Measurements from ENCODE around the gene FBXW5. TPM values are rescaled to one million over a fixed set of nuclear protein-coding genes. Genes with fewer than 3 reads are reported as not detected.

FBXW5 gene
- total RNA-seq, 1 experiment from 2014 or later = 50.8 TPM

DNA sequence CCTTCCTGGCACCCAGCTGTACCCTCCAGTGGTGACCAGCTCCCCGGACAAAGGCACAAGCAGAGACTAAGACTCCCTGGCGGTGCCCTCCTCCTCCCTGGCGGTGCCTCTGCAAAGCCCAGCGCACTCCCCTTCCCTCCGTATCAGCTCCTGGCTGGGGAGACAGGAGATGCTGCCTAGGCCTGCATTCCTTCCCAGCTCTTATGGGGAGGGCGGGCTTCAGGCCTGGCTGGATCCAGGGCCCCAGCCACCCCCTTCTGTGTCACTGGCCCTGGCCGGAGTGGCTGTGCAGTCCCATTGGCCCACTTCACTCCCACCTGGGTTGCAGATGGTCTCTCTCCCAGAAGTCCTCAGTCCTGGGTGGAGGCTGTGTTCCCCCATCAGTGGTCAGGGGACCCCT is 13.9 kb upstream of the FBXW5 start:
- TF ChIP-seq, protein P1, sequence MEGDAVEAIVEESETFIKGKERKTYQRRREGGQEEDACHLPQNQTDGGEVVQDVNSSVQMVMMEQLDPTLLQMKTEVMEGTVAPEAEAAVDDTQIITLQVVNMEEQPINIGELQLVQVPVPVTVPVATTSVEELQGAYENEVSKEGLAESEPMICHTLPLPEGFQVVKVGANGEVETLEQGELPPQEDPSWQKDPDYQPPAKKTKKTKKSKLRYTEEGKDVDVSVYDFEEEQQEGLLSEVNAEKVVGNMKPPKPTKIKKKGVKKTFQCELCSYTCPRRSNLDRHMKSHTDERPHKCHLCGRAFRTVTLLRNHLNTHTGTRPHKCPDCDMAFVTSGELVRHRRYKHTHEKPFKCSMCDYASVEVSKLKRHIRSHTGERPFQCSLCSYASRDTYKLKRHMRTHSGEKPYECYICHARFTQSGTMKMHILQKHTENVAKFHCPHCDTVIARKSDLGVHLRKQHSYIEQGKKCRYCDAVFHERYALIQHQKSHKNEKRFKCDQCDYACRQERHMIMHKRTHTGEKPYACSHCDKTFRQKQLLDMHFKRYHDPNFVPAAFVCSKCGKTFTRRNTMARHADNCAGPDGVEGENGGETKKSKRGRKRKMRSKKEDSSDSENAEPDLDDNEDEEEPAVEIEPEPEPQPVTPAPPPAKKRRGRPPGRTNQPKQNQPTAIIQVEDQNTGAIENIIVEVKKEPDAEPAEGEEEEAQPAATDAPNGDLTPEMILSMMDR (IDR thresholded peaks at IDR 0.05; ENCODE audit: unreplicated experiment) = no peak
- Mint-ChIP-seq H3K4me3 (ENCODE audit: low read depth, unreplicated experiment) (no peak overlapping the region), H3K27ac (ENCODE audit: unreplicated experiment) (no peak overlapping the region), H3K27me3 (ENCODE audit: unreplicated experiment) (no peaks in the 10 kb centered on the region), H3K4me1 (ENCODE audit: low read depth, unreplicated experiment) (no peaks in the 10 kb centered on the region), H3K9me3 (ENCODE audit: low read depth, unreplicated experiment) (no peaks in the 10 kb centered on the region), H3K36me3 (ENCODE audit: insufficient read depth, unreplicated experiment) (peaks cover 3% of the 10 kb centered on the region)
- no TSS peak for BruUV-seq (replicated peaks)
- intact Hi-C loops (cut with micrococcal nuclease; ENCODE audit: unreplicated experiment) = no loop called here
- CTCF ChIA-PET = no interaction called here
- DNase-seq = no peak

DNA sequence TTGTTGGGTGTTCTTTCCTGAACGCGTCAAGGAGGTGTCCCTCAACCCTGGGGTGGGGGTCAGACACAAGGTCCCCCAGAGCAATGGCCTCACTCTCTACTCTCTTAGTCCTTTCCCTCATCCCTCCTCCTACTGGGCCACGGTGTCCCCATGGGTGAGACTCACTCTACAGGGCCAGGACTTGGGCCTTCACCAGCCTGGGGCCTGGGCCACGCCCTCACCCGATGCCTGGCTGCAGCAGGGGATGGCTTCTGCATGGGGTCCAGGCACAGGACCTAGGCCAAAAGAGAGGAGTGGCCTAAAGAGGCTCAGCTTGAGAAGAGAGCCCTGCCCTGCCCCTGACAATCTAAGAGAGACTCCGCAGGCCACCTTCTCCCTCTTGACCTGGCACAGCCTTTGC is 13.4 kb upstream of the FBXW5 start:
- Mint-ChIP-seq H3K36me3 (ENCODE audit: insufficient read depth, unreplicated experiment) (no peaks in the 10 kb centered on the region), H3K4me3 (ENCODE audit: low read depth, unreplicated experiment) (no peak overlapping the region), H3K4me1 (ENCODE audit: low read depth, unreplicated experiment) (no peaks in the 10 kb centered on the region), H3K27me3 (ENCODE audit: unreplicated experiment) (no peaks in the 10 kb centered on the region), H3K27ac (ENCODE audit: unreplicated experiment) (no peak overlapping the region), H3K9me3 (ENCODE audit: low read depth, unreplicated experiment) (no peaks in the 10 kb centered on the region)
- intact Hi-C loops (cut with micrococcal nuclease; ENCODE audit: unreplicated experiment) = no loop called here
- no peak for DNase-seq
- CTCF ChIA-PET = no interaction called here
- BruUV-seq (replicated peaks) = no TSS peak
- TF ChIP-seq, protein P1 (IDR thresholded peaks at IDR 0.05; ENCODE audit: unreplicated experiment) = no peak

DNA sequence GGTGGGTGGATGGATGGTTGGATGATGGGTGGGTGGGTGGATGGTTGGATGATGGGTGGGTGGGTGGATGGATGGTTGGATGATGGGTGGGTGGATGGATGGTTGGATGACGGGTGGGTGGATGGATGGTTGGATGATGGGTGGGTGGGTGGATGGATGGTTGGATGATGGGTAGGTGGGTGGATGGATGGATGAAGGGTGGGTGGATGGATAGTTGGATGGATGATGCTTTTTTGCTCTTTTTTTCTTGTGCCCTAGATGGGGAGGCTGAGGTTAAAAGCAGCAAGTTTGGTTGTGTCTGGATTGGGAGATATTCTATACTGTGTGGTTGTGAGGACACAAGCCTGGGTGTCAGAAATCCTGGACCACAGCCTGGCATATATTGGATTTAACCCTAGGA is 12.9 kb upstream of the FBXW5 start:
- CTCF ChIA-PET = no interaction called here
- H3K36me3 Mint-ChIP-seq (ENCODE audit: insufficient read depth, unreplicated experiment) = no peaks in the 10 kb centered on the region
- TF ChIP-seq, protein P1 (IDR thresholded peaks at IDR 0.05; ENCODE audit: unreplicated experiment) = no peak
- no TSS peak for BruUV-seq (replicated peaks)
- no peak for DNase-seq
- intact Hi-C loops (cut with micrococcal nuclease; ENCODE audit: unreplicated experiment) = no loop called here
- no peak overlapping the region for H3K27ac Mint-ChIP-seq (ENCODE audit: unreplicated experiment)
- no peak overlapping the region for H3K4me3 Mint-ChIP-seq (ENCODE audit: low read depth, unreplicated experiment)
- no peaks in the 10 kb centered on the region for H3K4me1 Mint-ChIP-seq (ENCODE audit: low read depth, unreplicated experiment)
- no peaks in the 10 kb centered on the region for H3K9me3 Mint-ChIP-seq (ENCODE audit: low read depth, unreplicated experiment)
- no peaks in the 10 kb centered on the region for H3K27me3 Mint-ChIP-seq (ENCODE audit: unreplicated experiment)

DNA sequence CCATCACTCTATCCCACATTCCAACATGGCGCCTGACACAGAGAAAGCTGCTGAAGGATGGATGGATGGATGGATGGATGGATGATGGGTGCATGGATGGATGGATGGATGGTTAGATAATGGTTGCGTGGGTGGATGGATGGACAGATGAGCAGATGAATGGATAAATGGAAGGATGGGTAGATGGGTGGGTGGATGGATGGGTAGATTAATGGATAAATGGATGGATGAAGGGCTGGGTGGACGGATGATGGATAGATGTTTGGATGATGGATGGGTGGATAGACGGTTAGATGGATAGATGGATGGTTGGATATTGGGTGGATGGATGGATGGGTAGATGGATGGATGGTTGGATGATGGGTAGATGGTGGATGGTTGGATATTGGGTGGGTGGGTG is 12.1 kb upstream of the FBXW5 start:
- DNase-seq = no peak
- no peaks in the 10 kb centered on the region for H3K9me3 Mint-ChIP-seq (ENCODE audit: low read depth, unreplicated experiment)
- H3K4me3 Mint-ChIP-seq (ENCODE audit: low read depth, unreplicated experiment) = no peak overlapping the region
- TF ChIP-seq, protein P1 (IDR thresholded peaks at IDR 0.05; ENCODE audit: unreplicated experiment) = no peak
- H3K27ac Mint-ChIP-seq (ENCODE audit: unreplicated experiment) = peak overlapping the region; percentile 1
- no peaks in the 10 kb centered on the region for H3K4me1 Mint-ChIP-seq (ENCODE audit: low read depth, unreplicated experiment)
- H3K36me3 Mint-ChIP-seq (ENCODE audit: insufficient read depth, unreplicated experiment) = no peaks in the 10 kb centered on the region
- CTCF ChIA-PET = no interaction called here
- BruUV-seq (replicated peaks) = no TSS peak
- H3K27me3 Mint-ChIP-seq (ENCODE audit: unreplicated experiment) = no peaks in the 10 kb centered on the region
- intact Hi-C loops (cut with micrococcal nuclease; ENCODE audit: unreplicated experiment) = no loop called here

- CTCF ChIA-PET = no interaction called here
- Mint-ChIP-seq H3K4me1 (ENCODE audit: low read depth, unreplicated experiment) (no peaks in the 10 kb centered on the region), H3K27ac (ENCODE audit: unreplicated experiment) (no peak overlapping the region), H3K4me3 (ENCODE audit: low read depth, unreplicated experiment) (no peak overlapping the region), H3K36me3 (ENCODE audit: insufficient read depth, unreplicated experiment) (no peaks in the 10 kb centered on the region), H3K9me3 (ENCODE audit: low read depth, unreplicated experiment) (no peaks in the 10 kb centered on the region), H3K27me3 (ENCODE audit: unreplicated experiment) (no peaks in the 10 kb centered on the region)
- no peak for DNase-seq
- TF ChIP-seq, protein P1 (IDR thresholded peaks at IDR 0.05; ENCODE audit: unreplicated experiment) = no peak
- intact Hi-C loops (cut with micrococcal nuclease; ENCODE audit: unreplicated experiment) = no loop called here
- no TSS peak for BruUV-seq (replicated peaks)
Measured at GRCh38 chr9:136955943-136956335, 11.4 kb upstream of the FBXW5 start.
